Fibroblast of peridontal ligament (primary cell): ENCODE measurements around the gene USP5.

Experiments used
- DNase-seq: peaks from one replicate; pipeline ENCODE4 v3.0.0-alpha.2; 2010; ENCODE audit errors: extremely low read depth

Gene USP5

GRCh38 chr12:6912164-6912935, 60.4 kb downstream of the USP5 start:
- no peak for DNase-seq

- DNase-seq = peak; percentile 52
These were observed 62.4 kb downstream of the USP5 start, which contains the start of gene ENO2 for GRCh38 chr12:6914246-6914946. ENO2 (plus strand) TSS chr12:6914580; CDS start chr12:6915833, 1,253 bp downstream.

DNA sequence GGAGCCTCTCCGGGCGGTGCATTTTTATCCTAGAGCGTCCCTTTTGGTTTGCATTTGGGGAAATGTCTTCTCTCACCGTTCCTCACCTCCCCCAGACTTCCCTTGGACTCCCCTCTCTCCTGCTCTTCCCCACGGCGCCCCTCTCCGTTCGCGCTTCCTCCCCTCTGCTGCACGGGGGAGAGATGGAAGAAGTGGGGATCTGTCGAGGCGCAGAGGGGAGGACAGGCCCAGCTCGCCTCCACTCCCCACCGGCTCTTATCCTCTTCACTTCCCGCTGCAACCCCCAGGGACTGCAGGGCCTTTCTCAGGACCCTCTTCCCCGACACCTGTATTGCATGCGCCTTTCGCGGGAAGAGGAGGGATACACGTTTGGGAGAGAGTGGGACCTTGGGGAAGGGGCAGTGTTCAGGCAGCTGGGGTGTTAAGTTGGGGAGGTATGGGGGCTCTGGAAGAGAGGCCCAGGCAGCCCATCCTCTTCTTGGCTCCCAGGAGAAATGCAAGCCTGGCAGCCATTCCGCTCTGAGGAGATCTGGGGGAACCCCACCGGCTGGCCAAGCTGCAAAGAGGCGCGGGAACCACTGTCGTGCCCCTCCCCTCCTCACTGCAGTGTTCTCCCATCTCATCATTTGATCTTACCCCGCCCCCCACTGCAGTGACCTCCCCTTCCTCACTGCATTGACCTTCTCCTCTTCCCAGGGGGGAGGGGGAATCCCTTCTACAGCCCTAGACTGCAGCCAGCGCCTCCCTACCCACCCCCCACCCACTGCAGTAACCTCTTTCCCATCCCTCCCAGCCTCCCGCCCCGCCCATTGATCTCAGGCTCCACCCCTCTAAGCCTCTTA, 63.2 kb downstream of the USP5 start:
- no peak for DNase-seq

DNA sequence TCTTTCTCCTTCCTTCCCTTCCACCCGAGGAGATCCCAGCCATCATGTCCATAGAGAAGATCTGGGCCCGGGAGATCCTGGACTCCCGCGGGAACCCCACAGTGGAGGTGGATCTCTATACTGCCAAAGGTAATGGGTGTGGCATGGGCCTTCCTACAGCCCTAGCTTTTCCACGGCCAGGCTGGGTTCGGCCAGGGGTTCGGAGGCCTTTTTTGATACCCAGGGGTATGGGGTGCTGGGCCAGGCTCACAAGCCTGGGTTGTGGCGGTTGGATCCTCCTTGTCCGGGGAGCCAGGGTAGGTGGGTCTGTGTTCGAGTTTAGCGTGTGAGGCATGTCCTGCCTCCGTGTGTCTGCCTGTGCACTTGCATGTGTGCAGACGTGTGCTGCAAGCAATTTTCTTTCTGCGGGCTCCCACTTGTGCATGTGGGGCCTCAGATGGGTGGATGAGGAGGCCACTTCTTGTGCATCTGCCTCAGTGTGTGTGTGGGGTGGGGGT, 63.9 kb downstream of the USP5 start:
- DNase-seq = no peak
